SK-N-SH (cell line): Measurements from ENCODE around the gene KCNH8. TPM values are rescaled to one million over a fixed set of nuclear protein-coding genes. Genes with fewer than 3 reads are reported as not detected.

ENCODE experiments used
- CTCF ChIA-PET: fragments of 300-600, 350-600 bp; formaldehyde crosslinking; extraction: SDS; loops from one replicate; lab custom pipeline; 2021; lab: Yijun Ruan, JAX
- POLR2A ChIA-PET: fragments of 350-600 bp; sonication (Branson Sonifier 250); formaldehyde crosslinking; extraction: SDS; loops from one replicate; lab custom pipeline; 2020; ENCODE audit warnings: antibody characterized with exemption, inconsistent platforms; lab: Yijun Ruan, JAX
- DNase-seq: peaks from one replicate; pipeline ENCODE4 v3.0.0; 2012
- H2AFZ ChIP-seq: fragments of 200-600 bp; sonication (generic); 2 replicates; pipeline ENCODE4 v1.8.1; 2016; ENCODE audit warnings: antibody characterized with exemption, mild to moderate bottlenecking, low read depth
- H3F3A ChIP-seq: fragments of 200-600 bp; sonication (generic); replicated peaks from 2 replicates; pipeline ENCODE3; 2016; ENCODE audit warnings: antibody characterized with exemption, mild to moderate bottlenecking; ENCODE audit not compliant: insufficient read depth
- H3K27ac ChIP-seq, 2 experiments: fragments of 200-500 bp in 1 of 2; fragments of 200-600 bp in 1 of 2; sonication (Bioruptor generic) in 1 of 2; sonication (generic), shearing (Covaris generic) in 1 of 2; 2 replicates each; pipeline versions ENCODE4 v1.5.1 to v1.6.1; 2014 to 2016; ENCODE audit warnings: low read depth in 2 of 2, inconsistent platforms in 1 of 2, low read length in 1 of 2, mild to moderate bottlenecking in 1 of 2, mixed read lengths in 1 of 2
- H3K27me3 ChIP-seq: fragments of 200-600 bp; sonication (generic), shearing (Covaris generic); 2 replicates; pipeline ENCODE4 v1.6.1; 2016; ENCODE audit warnings: mixed run types; ENCODE audit not compliant: insufficient read depth
- H3K36me3 ChIP-seq, 2 experiments: fragments of 200-500 bp in 1 of 2; fragments of 200-600 bp in 1 of 2; sonication (Bioruptor generic) in 1 of 2; sonication (generic) in 1 of 2; replicated peaks in 1 of 2; 2 replicates each; pipeline versions ENCODE3 to v1.5.1; 2014 to 2016; ENCODE audit warnings: low read length in 1 of 2, mild to moderate bottlenecking in 1 of 2; ENCODE audit not compliant: insufficient read depth in 2 of 2, control insufficient read depth in 1 of 2
- H3K4me1 ChIP-seq, 2 experiments: fragments of 200-500 bp in 1 of 2; fragments of 200-600 bp in 1 of 2; sonication (Bioruptor generic) in 1 of 2; sonication (generic), shearing (Covaris generic) in 1 of 2; 2 replicates each; pipeline versions ENCODE4 v1.5.1 to v1.6.1; 2014 to 2016; ENCODE audit warnings: low read depth in 1 of 2, low read length in 1 of 2, mixed run types in 1 of 2; ENCODE audit not compliant: insufficient read depth in 2 of 2, control insufficient read depth in 1 of 2
- H3K4me2 ChIP-seq: fragments of 200-600 bp; sonication (generic), shearing (Covaris generic); 2 replicates; pipeline ENCODE4 v1.6.1; 2017; ENCODE audit warnings: mixed run types
- H3K4me3 ChIP-seq, 2 experiments: fragments of 200-500 bp in 1 of 2; fragments of 200-600 bp in 1 of 2; sonication (Bioruptor generic) in 1 of 2; sonication (generic), shearing (Covaris generic) in 1 of 2; 2 replicates each; pipeline versions ENCODE4 v1.5.1 to v1.8.1; 2014 to 2016; ENCODE audit warnings: low read depth in 2 of 2, inconsistent platforms in 1 of 2, low read length in 1 of 2, mild to moderate bottlenecking in 1 of 2, mixed read lengths in 1 of 2, moderate library complexity in 1 of 2
- H3K79me2 ChIP-seq: fragments of 200-600 bp; sonication (generic); 2 replicates; pipeline ENCODE4 v1.8.1; 2017; ENCODE audit warnings: mild to moderate bottlenecking; ENCODE audit not compliant: insufficient read depth
- H3K9ac ChIP-seq: fragments of 200-600 bp; sonication (generic); 2 replicates; pipeline ENCODE4 v1.6.1; 2017; ENCODE audit warnings: mixed run types
- H3K9me2 ChIP-seq: fragments of 200-600 bp; sonication (generic); 2 replicates; pipeline ENCODE4 v1.6.1; 2017; ENCODE audit warnings: mixed run types
- H3K9me3 ChIP-seq: fragments of 200-600 bp; sonication (generic); 2 replicates; pipeline ENCODE4 v1.6.1; 2017; ENCODE audit warnings: mixed run types, mild to moderate bottlenecking, moderate library complexity
- H4K20me1 ChIP-seq: fragments of 200-600 bp; sonication (generic); 2 replicates; pipeline ENCODE4 v1.6.1; 2017; ENCODE audit warnings: mild to moderate bottlenecking, mixed run types; ENCODE audit not compliant: insufficient read depth
- CHD2 ChIP-seq: fragments of 150-350 bp; IDR thresholded peaks from 2 replicates; pipeline ENCODE4 v1.6.1; 2018; ENCODE audit warnings: low read length; ENCODE audit not compliant: partially characterized antibody
- CTCF ChIP-seq: fragments of 200-600 bp; sonication (generic); IDR thresholded peaks from 2 replicates; pipeline ENCODE4 v1.6.1; 2017; ENCODE audit warnings: antibody characterized with exemption, mild to moderate bottlenecking, moderate library complexity
- ELF1 ChIP-seq: IDR thresholded peaks from 2 replicates; pipeline ENCODE4 v1.4.0; 2012
- EP300 ChIP-seq, 2 experiments: IDR thresholded peaks; 2 replicates each; pipeline versions ENCODE4 v1.4.0 to v1.6.1; 2012; ENCODE audit warnings: borderline replicate concordance in 1 of 2, low read depth in 1 of 2, low read length in 1 of 2
- EZH2phosphoT487 ChIP-seq: fragments of 200-600 bp; sonication (generic); IDR thresholded peaks from 2 replicates; pipeline ENCODE4 v1.6.1; 2017; ENCODE audit warnings: low read depth, mixed run types, mild to moderate bottlenecking, antibody characterized with exemption, moderate library complexity, borderline replicate concordance
- FOSL2 ChIP-seq: IDR thresholded peaks from 2 replicates; pipeline ENCODE4 v1.4.0; 2012; ENCODE audit warnings: low read depth, mild to moderate bottlenecking, moderate library complexity, borderline replicate concordance
- FOXJ3 ChIP-seq: sonication (generic); formaldehyde crosslinking; IDR thresholded peaks from 2 replicates; pipeline ENCODE4 v1.5.1; 2020; ENCODE audit warnings: mild to moderate bottlenecking, missing genetic modification reagents
- FOXM1 ChIP-seq: IDR thresholded peaks from 2 replicates; pipeline ENCODE4 v1.4.0; 2012; ENCODE audit warnings: low read depth, mild to moderate bottlenecking
- GABPA ChIP-seq: IDR thresholded peaks from 2 replicates; pipeline ENCODE4 v1.4.0; 2012; ENCODE audit warnings: low read depth, mild to moderate bottlenecking
- IRF3 ChIP-seq: fragments of 150-350 bp; IDR thresholded peaks from 2 replicates; pipeline ENCODE4 v1.6.1; 2016; ENCODE audit warnings: mild to moderate bottlenecking, low read depth, low read length
- MAX ChIP-seq: IDR thresholded peaks from 2 replicates; pipeline ENCODE4 v1.4.0; 2012; ENCODE audit warnings: low read depth
- MEF2A ChIP-seq: IDR thresholded peaks from 2 replicates; pipeline ENCODE4 v1.4.0; 2012; ENCODE audit warnings: low read depth, borderline replicate concordance
- MXI1 ChIP-seq: IDR thresholded peaks from 2 replicates; pipeline ENCODE4 v1.6.1; 2012; ENCODE audit warnings: mild to moderate bottlenecking, low read depth, low read length, improper control_type of control experiment
- NFIC ChIP-seq: IDR thresholded peaks from 2 replicates; pipeline ENCODE4 v1.4.0; 2012; ENCODE audit warnings: borderline replicate concordance
- POLR2AphosphoS5 ChIP-seq: IDR thresholded peaks from 2 replicates; pipeline ENCODE4 v1.6.1; 2012; ENCODE audit warnings: low read depth, low read length
- RCOR1 ChIP-seq: fragments of 150-350 bp; IDR thresholded peaks from 2 replicates; pipeline ENCODE4 v1.6.1; 2017; ENCODE audit warnings: antibody characterized with exemption, low read length
- RXRA ChIP-seq: IDR thresholded peaks from 2 replicates; pipeline ENCODE4 v1.4.0; 2012; ENCODE audit warnings: low read depth, mild to moderate bottlenecking, borderline replicate concordance
- TEAD4 ChIP-seq: IDR thresholded peaks from 2 replicates; pipeline ENCODE4 v1.4.0; 2012; ENCODE audit warnings: mild to moderate bottlenecking, borderline replicate concordance; ENCODE audit not compliant: insufficient read depth
- ZBTB33 ChIP-seq: IDR thresholded peaks from 2 replicates; pipeline ENCODE4 v1.4.0; 2012; ENCODE audit warnings: low read depth, borderline replicate concordance
- WGBS: methylation state at CpG from one replicate; pipeline ENCODE4 v1.1.6; 2017; ENCODE audit warnings: low lambda C conversion rate; 5-methylcytosine and 5-hydroxymethylcytosine counted together
- polyA plus RNA-seq, 3 experiments: library from polyadenylated mRNA; depleted of rRNA; stranded (reverse); fragments of >200 nt; gene quantifications; 2 replicates each; pipeline ENCODE4 v1.2.3, GENCODE V29; 2012
- TF ChIP-seq, protein P1 (sequence below): IDR thresholded peaks from 2 replicates; pipeline ENCODE4 v1.6.1; 2012; ENCODE audit warnings: mild to moderate bottlenecking, low read depth, low read length, moderate library complexity
- TF ChIP-seq, protein P2 (sequence below): IDR thresholded peaks from 2 replicates; pipeline ENCODE4; 2012

KCNH8 gene
- polyA plus RNA-seq, 1 of the 3 experiments (the other 2 are of a cell fraction), result 0.05 TPM

DNA sequence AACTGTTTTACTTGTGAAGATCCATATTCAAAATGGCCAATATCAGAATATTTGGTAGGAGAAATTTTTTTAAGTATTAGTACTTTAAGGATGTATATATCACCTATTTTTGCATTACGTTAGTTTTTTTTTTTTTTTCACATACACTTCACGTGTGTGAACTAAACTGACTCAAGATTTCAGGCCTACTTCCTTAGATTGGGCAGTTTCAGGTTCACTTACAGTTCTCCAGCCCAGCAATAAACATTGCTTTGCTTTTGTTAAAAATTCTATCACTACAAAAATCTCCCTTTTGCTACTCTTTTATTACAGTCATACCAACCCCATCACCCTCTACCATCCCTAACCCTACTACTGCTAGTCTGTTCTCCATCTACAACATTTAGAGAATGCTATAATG lies 183.6 kb downstream of the KCNH8 start (continued):
- TF ChIP-seq CHD2, result no peak
- TF ChIP-seq RXRA, result no peak
- TF ChIP-seq NFIC, result no peak
- TF ChIP-seq, protein P1, sequence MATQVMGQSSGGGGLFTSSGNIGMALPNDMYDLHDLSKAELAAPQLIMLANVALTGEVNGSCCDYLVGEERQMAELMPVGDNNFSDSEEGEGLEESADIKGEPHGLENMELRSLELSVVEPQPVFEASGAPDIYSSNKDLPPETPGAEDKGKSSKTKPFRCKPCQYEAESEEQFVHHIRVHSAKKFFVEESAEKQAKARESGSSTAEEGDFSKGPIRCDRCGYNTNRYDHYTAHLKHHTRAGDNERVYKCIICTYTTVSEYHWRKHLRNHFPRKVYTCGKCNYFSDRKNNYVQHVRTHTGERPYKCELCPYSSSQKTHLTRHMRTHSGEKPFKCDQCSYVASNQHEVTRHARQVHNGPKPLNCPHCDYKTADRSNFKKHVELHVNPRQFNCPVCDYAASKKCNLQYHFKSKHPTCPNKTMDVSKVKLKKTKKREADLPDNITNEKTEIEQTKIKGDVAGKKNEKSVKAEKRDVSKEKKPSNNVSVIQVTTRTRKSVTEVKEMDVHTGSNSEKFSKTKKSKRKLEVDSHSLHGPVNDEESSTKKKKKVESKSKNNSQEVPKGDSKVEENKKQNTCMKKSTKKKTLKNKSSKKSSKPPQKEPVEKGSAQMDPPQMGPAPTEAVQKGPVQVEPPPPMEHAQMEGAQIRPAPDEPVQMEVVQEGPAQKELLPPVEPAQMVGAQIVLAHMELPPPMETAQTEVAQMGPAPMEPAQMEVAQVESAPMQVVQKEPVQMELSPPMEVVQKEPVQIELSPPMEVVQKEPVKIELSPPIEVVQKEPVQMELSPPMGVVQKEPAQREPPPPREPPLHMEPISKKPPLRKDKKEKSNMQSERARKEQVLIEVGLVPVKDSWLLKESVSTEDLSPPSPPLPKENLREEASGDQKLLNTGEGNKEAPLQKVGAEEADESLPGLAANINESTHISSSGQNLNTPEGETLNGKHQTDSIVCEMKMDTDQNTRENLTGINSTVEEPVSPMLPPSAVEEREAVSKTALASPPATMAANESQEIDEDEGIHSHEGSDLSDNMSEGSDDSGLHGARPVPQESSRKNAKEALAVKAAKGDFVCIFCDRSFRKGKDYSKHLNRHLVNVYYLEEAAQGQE, result no peak
- TF ChIP-seq, all 33 proteins: peak for 0

DNA sequence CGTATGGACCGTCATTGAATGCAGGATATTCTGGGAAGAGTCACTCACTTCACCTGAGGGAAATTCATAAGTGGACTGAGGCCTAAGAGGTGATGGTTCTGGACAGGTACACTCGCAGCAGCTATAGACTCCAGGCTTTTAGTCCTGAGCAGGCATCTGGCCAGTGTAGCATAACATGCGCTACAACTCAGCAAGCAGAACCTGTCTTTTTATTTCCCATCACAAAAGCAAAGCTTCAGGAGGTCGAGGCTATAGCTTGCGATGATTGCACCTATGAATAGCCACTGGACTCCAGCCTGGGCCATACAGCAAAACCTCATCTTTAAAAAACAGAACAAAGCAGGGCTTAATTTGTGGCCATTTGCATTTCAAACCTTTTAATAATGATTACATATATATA lies 185.8 kb downstream of the KCNH8 start:
- no peak overlapping the region for H3K27ac ChIP-seq
- H3F3A ChIP-seq, result no peaks in the 10 kb centered on the region
- no peaks in the 10 kb centered on the region for H3K27me3 ChIP-seq
- H3K36me3 ChIP-seq, result no peaks in the 10 kb centered on the region
- no peak overlapping the region for H3K4me3 ChIP-seq
- H3K4me1 ChIP-seq, result no peaks in the 10 kb centered on the region
- H3K9me2 ChIP-seq, result no peaks in the 10 kb centered on the region
- ChIA-PET POLR2A (no interaction called here), CTCF (interaction anchor here (0.8 kb wide), 1 partner anchor 269 kb away, joined by 3 read pairs; no protein-coding TSS in a partner anchor)
- H3K4me2 ChIP-seq, result no peak overlapping the region
- H3K9ac ChIP-seq, result no peak overlapping the region
- no peaks in the 10 kb centered on the region for H4K20me1 ChIP-seq
- no peaks in the 10 kb centered on the region; the same call in 1 of the 2 replicates for H3K9me3 ChIP-seq
- H2AFZ ChIP-seq, result no peak overlapping the region
- TF ChIP-seq EZH2phosphoT487 (no peak), FOSL2 (no peak), ZBTB33 (no peak), MEF2A (no peak), RCOR1 (no peak), FOXM1 (no peak), GABPA (no peak), TEAD4 (no peak), EP300 (IDR thresholded peaks at IDR 0.05; ENCODE audit: borderline replicate concordance in 1 of 2, low read depth in 1 of 2, low read length in 1 of 2) (no peak), POLR2AphosphoS5 (no peak), MAX (no peak), ELF1 (no peak), CTCF (no peak), MXI1 (no peak), FOXJ3 (no peak), IRF3 (no peak)
- TF ChIP-seq, protein P2, sequence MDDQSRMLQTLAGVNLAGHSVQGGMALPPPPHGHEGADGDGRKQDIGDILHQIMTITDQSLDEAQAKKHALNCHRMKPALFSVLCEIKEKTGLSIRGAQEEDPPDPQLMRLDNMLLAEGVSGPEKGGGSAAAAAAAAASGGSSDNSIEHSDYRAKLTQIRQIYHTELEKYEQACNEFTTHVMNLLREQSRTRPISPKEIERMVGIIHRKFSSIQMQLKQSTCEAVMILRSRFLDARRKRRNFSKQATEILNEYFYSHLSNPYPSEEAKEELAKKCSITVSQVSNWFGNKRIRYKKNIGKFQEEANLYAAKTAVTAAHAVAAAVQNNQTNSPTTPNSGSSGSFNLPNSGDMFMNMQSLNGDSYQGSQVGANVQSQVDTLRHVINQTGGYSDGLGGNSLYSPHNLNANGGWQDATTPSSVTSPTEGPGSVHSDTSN, result no peak
- no peaks in the 10 kb centered on the region; the same call in 1 of the 2 replicates for H3K79me2 ChIP-seq
- 57% methylated on average over 6 of the region's 6 CpGs for WGBS
- no peak for DNase-seq
